ENCODE data around the gene ABCC8.

The ABCC8 gene

DNA sequence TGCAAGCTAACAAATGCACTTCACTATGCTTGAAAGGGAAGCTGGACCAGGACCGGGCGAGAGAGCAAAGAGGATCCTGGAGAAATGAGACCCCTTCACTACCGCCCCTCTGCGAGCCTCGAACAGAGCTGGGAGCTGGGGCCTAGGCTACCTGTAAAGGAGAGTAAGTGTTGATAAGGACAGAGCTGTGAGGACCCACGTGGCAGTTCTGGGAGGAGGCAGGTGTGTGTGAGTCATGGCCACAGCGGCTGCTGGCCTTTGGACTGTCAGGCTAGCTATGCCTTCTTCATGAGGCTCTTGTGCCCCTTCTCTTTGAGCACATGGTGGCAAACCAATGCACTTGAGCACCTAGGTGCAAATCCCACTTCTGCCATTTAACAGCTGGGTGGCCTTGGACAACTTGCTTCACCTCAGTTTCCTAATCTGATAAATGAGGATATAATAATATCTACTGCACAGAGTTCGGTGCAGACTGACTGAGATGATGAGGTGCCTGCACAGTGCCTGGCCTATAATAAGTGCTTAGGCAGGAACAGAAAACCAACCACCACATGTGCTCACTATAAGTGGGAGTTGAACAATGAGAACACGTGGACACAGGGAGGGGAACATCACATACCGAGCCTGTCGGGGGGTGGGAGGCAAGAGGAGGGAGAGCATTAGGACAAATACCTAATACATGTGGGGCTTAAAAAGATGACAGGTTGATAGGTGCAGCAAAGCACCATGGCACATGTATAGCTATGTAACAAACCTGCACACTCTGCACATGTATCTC, 52.9 kb downstream of the ABCC8 start:
- DNase-seq, result no peak

DNA sequence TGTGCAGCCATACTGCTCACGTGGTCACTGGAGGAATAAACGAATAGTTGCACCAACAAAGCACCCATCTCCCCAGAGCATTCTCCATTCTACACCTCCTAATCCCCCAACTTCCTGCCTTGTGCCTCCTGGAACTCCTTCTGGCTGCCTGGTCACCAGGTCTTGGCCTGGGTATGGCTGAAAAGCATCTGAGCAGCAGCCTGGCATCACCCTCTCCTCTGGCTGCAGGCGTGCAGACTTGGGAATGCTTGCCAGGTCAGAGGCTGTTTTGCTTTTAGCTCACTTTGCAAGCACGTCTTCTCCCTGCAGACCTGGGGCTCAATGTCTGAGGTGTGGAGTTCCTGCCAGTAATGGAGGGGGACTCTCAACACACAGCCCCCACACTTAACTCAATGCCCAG, 54.9 kb downstream of the ABCC8 start:
- no peak for DNase-seq

DNA sequence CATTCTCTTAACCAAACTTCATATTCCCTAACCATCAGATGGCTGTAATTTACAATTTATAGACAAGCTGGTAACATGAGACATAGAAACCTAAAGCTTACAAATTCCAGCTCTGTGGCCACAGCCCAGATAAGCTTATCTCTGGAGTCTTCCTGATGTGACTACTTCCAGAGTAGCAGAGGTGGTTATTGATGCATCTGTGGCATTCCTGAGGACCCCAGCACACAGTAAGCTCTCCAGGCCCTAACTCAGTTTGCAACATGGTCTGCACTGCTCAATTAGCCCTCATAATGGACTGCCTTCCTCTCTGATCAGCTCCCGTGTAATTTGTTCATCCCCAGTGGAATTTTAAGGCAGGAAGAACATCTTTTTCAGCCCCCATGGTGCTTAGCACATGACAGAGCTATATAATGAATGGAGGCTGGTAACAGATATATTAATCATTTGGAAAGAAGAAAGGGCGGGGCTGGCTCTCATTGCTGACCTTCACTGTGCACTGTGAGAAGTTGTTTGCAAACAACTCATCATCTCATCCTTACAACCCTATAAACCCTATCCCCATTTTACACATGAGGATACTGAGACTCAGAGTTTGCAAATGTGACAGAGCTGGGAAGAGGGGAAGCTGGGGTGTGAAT, 58.1 kb downstream of the ABCC8 start:
- DNase-seq, result no peak

DNA sequence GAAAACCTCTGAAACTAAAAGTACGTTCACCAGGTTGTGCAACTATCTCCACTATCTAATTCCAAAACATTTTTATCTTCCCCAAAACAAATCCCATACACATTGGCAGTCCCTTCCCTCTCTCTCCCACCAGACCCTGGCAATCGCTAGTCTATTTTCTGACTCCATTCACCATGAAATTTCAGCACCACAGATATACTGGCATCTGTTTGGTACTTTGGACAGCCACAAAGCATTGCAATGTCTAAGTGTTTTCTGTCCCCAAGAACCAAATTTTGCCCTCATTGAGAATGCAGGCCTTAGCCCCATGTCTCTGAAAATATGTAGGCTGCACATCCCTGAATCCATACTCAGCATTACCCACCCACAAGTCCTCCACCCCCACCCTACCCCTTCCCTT, 60.2 kb downstream of the ABCC8 start:
- DNase-seq, result no peak

DNA sequence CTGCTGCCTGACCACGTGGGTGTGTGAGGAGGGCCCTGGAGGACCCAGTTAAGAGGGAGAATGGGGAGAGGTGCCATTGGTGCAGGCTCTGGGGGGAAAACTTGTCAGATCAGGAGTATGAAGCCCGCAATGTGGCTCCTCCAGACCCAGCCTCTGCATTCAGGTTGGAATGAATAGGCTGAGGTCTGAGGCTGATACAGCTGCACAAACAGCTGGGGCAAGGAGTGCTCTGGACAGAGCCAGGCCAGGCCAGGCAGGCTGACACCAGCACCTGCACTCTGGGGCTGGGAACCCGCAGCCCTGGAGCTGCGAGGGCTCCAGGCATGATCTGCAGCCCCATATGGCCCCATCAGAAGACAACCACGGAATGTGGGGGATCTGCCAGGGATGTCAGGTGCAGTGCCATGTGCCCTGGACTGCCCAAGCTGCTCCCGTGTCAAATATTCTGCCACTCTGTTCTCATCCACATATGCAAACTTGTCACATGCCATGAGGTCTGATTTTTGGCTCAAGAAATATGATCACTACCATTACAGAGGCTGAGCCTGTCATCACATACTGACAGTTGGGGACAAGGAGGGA, 61.0 kb downstream of the ABCC8 start:
- DNase-seq, result no peak

DNA sequence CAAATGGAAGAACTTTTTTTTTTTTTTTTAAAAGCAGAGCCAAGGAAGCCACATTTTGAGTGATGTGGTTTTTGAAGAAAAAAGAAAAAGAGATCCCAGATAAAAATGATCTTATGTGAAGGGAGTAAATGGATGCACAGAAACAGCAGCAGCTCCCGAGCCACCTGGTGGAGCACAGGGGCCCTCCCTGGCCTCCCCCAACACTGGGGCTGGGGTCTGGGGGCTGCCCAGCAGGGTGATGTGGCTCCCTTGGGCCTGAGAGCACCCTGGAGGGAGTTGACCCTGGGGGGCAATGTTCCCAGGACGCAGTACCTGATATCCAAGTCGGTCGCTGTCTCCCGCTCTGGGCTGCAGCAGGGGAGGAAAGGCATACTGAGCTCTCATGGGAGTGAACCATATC, 61.7 kb downstream of the ABCC8 start:
- no peak for DNase-seq

DNA sequence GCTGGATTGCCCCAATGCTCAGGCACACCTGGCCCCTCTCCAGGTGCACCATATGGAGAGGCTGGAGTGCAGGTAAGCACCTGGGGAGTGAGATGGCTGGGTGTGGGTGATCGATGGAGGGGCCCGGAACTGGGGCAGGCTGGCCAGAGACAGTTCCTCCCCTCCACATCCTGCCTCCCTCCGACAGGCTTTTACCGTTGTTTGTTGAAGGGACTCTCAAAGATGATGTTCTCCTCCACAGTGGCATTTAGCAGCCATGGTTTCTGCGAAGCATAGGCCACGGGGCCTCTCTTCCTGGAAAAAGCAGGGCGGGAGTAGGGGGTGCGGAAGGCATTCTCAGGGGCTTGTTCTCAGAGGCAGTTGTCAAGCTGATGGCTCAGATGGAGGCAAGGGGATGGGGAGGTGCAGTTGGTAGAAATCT, 62.3 kb downstream of the ABCC8 start:
- DNase-seq, result no peak

DNA sequence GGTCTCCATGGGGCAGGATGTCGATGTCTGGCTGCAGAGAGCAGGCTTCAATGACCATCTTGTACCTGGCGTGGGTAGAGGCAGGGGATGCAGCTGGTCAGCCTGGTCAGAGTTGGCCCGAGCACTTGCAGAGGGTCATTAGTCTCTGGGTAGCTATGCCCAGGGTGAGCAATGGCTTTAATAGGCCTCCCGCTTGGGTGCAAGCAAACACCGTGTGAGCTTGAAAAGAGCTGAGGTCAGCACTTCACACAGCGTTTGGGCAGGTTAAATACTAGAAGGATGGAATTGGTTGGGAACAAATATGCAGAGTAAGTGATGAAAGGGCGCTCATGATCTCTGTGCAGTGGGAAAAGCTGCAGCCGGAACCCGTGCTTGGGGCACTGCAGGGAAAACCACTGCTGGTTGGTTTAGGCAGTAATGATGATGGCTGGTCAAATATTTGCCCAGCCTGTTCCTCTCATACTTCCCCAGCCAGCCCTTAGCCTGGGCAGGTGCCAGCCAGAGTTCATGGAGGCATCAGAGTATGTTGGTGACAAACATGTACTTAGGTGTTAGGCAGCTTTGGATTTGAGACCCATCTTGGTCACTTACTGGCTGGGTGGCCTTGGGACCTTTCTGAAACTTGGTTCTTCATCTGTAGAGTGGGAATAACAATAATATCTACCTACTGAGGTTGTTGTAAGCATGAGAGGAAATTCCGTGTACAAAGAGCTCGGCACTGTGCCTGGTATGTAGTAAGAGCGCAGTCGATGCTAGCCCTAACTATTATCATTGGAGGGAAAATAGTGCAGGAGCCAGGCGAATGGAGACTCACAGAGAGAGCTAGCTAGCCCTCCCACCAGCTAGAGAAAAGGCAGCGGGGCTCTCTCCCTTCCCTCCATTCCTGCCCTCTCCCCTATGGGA, 63.0 kb downstream of the ABCC8 start:
- DNase-seq, result no peak

DNA sequence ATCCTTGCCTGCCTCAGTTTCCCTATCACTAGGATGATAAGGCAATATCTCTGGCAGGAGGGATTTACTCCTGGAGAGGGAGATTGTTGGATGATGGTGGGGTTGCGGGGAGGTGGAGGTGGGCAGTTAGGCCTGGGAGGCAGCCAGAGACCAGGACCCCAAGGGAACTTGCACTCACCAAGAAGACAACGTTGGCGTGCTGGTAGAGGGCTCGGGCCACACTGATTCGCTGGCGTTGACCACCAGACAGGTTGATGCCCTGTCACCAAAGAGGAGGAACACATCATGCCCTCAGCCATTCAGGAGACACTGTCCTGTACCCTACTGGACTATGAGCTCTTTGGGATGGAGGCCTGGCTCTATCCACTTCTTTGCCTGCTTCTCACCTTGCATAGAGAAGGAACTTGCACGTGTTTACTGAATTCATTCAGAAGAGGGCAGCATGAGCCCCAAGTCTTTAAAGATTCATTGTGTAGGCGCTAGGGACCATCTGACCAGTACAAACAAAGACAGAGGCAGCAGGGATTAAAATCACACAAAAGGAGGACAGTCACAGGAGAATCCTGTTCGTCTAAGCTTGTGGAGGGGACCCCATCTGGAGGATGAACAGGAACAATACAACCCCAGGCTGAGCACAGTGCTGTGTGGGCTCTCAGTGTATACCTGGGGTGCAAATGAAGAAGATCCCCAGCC, 64.0 kb downstream of the ABCC8 start:
- no peak for DNase-seq

DNA sequence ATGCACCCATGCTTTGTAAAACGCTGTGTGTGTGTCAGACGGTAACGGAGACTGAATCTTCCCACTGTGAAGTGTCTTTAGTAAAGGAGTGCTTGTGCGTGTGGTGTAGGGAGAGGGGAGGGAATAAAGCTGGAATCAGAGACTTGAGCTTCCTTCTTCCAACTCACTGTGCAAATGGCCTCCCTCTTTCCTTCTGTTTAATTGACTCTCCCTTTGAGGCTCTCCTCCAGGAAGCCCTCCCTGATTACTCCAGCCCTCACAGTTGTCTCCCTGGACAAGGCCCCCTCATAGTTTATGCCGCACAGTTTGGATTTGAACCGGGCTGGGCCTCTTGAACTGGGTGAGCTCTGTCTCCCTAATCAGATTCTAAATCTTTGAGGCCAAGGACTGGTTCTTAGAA, 65.2 kb downstream of the ABCC8 start:
- DNase-seq, result no peak

DNA sequence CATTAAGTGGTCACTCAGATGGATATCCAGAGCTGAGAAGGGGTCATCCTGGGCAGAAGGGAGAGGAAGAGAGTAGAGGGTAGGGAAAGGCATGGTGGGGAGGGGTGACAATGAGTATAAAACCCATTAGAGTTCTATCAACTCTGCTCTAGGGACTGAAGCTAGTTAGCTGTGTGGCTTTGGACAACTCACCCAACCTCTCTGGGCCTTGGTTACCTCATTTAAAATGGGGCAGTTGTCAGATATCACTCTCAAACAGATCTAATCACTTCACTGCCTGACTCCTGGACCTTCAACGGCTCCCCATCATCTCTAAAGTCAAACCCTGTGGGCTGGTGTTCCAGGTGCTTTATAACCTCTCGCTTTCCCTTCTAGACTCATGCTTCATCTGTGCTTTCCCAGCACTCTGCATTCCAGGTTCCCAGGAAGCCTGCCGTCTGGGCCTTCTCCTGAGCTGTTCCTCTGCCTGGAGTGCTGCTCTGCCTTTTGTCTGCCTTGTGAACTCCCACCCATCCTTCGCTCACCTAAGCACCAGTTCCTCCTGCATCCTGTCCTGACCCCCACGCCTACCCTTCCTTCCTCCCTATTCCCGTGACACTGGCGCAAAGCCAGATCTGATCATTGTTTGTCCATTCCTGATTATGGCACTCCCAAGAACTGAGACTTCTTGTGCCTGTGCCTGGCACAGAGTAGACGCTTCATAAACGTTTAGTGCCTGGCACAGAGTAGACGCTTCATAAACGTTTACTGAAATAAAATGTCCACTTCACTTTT, 65.9 kb downstream of the ABCC8 start:
- DNase-seq, result no peak

DNA sequence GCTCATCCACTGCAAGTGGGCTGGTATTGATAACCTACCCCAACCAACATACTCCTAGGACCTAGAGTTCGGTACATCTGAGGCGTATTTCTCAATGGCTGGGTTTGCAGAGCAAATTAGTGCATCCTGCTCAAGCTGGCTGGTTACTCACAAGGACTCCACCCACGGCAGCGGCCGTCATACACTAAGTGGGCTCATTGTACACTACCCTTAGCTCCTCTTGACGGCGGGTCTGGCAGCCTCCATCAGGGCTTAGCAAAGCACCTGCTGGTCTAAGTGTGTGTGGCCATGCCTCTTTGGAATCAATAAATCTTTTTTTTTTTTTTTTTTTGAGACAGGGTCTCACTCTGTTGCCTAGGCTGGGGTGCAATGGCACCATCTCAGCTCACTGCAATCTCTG, 68.0 kb downstream of the ABCC8 start:
- DNase-seq, result no peak

DNA sequence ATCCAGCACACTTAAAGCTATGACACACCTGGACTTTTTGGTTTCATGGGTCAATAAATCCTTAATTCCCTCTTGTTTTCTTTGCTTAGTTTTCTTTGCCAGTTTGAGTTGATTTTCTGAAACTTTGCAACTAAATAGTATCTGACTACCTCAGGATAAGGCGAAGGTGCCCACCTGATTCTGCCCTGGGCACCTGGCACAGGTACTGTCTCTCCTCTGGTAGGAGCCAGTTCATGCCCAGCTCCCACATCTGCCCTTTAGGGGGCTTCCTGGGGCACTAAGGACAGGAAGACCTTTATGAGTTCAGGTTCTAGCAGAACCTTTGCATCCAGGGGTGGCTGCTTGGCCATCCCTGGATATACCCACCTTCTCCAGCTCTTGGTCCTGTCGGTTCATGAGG, 68.6 kb downstream of the ABCC8 start:
- no peak for DNase-seq

DNA sequence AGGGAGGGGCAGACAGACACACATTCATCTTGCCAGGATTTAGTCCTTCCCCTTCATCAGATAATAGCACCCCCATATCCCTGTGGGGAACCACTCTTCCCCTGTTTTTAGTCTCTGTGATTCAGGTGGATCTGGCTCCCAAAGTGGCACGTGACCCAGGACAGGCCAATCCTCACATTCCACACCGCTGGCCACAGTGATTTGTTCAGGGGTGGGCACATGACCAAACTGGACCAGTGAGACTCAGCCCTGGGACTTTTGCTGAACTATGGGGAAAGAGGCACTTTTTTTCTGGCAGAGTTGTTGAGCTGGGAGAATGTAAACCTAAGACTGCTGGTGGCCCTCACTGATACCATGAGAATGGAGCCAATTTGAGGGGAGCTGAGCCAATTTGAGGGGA, 69.1 kb downstream of the ABCC8 start:
- no peak for DNase-seq

DNA sequence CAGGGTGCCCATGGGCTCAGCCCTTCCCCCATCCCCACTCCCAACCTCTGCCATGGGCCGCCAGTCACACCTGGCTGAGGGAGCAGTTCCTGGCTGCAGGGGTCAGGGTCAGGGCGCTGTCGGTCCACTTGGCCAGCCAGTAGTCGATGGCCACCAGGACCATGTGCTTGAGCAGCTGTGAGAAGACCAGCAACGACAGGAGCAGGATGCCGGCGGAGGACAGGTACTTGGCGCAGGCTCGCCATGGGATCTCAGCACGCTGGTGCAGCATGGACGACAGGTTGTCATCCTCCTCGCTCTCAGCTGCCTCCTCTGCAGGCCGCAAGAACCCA, 69.9 kb downstream of the ABCC8 start:
- DNase-seq, result no peak

DNA sequence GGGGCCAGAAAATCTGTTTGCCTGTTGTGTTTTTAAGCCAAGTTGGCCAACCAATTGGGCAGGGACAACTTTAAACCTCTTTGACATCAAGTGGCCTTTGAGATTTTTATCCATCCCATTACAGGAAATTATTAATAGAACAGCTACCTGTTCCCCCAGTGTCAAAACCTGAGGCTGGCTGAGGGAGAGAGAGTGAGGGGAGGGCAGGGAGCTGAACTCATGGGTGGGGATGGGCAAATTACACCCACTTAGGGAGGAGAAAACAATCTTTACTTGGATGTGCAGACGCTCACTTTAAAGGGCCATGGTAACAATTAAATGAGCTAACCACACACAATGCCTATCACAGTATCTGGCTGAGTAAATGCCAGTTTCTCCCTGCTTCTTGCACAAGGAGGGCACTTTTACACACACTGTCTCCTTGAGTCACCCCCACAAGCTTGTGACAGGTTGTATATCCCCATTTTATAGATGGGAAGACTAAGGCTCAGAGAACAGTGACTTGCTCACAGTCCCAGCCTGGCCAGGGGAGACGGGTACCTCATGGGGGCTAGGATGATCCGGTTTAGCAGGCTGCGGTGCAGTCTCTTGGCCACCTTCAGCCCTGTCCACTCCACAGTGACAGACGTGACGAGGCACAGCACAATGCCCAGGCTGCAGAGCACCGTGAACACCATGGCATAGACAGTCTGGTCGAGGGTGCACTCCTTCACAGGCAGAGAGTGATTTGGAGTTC, 70.4 kb downstream of the ABCC8 start:
- no peak for DNase-seq

DNA sequence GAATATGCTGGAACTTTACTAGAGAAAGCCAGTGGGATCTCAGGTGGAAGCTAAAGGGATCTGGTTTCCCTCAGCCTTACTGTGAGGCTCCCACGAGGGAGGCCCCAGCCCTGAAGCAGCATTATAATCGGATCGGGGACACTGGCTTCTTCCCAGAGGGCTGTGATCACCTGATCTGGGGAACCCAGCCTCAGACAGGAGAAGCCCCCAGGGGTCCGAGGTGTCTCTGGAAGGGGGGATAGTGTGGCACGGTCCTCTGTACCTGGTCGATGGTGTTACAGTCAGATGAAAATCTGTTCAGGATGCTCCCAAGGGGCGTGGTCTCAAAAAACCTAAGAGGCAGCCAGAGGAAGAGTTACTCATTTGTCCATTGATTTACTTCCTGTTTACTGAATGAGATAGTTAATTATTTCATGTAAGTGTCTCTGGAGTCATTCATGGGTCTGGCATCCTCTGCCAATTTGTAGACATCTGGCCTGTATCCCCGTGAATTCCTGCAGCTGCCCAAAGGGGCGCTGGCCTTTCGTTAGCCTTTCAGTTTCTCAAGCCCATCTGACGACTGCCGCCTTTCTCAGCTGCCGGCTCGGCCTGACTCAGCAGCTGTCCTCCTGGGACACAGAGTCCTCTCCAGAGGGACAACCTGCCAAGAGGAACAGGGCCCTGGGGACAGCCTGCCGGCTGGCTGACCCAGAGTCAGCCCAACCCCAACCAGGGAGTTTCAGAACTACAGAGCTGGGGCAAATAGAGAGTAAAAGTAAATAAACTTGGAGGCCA, 71.2 kb downstream of the ABCC8 start:
- no peak for DNase-seq

DNA sequence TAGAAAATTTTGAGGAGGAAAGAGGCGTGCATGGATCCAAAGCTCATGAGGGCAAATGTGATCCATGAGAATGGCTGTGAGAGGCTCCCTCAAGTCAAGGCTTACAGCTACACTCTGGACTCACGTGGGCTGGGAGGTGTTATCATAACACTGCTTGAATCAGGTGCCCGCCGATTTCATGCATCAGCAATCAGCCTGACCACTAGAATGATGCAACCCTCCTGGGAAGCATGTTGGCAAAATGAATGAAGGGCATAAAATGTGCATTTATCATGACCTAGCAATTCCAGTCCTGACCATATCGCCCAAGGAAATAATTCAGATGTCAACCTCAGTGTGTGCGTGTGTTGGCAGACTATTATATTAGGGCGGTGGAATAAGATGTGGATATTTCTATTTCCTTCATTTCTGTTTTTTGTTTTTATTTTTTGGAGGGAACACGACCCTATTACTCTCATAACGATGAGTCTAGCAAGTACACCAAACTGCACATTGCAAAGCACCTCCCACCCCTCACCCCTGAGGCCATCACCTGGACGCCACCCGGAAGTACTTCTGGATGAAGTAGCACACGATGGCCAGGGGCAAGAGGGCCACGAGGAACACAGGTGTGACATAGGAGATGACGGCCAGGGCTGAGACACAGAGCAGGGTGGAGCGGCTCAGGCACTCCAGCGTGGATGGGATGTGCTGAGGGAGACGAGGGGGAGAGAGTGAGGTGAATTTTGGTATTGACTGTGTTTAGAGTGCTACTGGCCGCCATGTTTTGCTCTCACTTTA, 72.5 kb downstream of the ABCC8 start:
- DNase-seq, result no peak

DNA sequence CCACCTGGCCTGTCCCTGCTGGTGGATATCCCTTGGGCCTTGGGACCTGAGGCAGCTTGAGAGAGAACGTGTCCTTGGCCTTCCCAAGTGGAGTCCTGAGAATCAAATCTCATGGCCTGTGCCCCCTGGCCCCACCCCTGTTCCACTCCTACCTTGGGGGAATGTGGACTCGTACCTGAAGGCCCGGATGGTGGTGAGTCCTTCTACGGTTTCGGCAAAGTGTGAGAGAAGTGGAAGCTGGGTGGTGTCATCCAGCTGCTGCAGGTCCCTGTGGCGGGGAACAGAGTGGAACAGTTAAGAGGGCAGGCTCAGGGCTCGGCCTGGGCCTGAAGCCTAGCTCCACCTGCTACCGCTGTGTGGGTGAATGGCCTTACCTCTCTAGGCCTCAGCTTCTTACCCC, 74.2 kb downstream of the ABCC8 start:
- no peak for DNase-seq

DNA sequence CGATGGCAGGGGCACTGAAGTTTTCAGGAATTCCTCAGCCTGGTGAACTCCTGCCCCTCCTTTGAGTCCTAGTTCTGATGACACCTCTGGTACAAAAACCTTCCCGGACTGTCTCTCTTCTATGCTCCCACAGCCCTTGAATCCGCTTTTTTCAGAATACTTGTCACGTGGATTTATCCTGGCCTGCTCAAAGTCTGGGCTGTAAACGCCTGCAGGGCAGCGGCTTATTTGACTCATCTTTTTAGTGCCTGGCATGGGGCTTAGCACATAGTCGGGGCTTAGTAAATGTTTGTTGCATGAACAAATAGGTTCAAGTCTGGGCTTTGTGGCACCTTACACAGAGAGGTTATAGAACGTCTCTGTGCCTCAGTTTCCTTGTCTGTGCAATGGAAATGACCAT, 74.8 kb downstream of the ABCC8 start:
- DNase-seq, result no peak
